Lower leg skin (tissue), 3 donors: ENCODE data around the gene NOL4L.

Experiments used
- POLR2A ChIP-seq, 2 donors: fragments of 450-650 bp; IDR thresholded peaks; one replicate each; pipeline ENCODE4 v1.6.1; 2016 to 2017; ENCODE audit warnings: antibody characterized with exemption in 2 of 2, mild to moderate bottlenecking in 1 of 2, moderate library complexity in 1 of 2
- TF ChIP-seq, protein P1 (sequence below), 3 donors: fragments of 450-650 bp; IDR thresholded peaks; one replicate each; pipeline ENCODE4 v1.5.1; 2016; ENCODE audit warnings: antibody characterized with exemption in 3 of 3, mild to moderate bottlenecking in 3 of 3, moderate library complexity in 2 of 3

DNA sequence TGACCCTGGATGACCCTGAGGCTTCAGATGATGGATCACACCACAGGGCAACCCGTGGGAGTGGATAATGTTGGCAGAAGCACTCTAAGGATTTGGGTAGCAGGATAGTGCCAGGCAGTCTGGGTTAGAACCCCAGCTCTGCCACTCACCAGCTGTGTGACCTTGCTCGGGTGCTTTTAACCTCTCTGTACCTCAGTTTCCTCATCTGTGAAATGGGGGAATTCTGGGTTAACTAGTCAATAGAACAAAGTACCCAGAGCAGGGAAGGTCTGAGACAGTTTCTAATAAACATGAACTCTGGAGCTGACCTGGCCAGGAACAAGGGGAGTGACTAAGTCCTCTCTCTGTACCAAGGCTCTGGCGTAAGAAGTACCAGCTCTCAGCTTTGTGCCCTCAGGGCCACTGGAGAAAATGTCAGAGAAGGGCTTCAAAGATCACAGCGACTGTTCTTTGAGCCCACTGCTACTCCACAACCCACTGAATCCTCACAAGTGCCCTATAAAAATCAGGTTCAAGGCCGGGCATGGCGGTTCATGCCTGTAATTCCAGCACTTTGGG is 14.7 kb upstream of the NOL4L start:
- TF ChIP-seq, protein P1, sequence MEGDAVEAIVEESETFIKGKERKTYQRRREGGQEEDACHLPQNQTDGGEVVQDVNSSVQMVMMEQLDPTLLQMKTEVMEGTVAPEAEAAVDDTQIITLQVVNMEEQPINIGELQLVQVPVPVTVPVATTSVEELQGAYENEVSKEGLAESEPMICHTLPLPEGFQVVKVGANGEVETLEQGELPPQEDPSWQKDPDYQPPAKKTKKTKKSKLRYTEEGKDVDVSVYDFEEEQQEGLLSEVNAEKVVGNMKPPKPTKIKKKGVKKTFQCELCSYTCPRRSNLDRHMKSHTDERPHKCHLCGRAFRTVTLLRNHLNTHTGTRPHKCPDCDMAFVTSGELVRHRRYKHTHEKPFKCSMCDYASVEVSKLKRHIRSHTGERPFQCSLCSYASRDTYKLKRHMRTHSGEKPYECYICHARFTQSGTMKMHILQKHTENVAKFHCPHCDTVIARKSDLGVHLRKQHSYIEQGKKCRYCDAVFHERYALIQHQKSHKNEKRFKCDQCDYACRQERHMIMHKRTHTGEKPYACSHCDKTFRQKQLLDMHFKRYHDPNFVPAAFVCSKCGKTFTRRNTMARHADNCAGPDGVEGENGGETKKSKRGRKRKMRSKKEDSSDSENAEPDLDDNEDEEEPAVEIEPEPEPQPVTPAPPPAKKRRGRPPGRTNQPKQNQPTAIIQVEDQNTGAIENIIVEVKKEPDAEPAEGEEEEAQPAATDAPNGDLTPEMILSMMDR (IDR thresholded peaks at IDR 0.05) = no peak
- no peak for TF ChIP-seq POLR2A (IDR thresholded peaks at IDR 0.05)
